ENCODE measurements around the gene UCHL3. TPM values are rescaled to one million over a fixed set of nuclear protein-coding genes. Genes with fewer than 3 reads are reported as not detected.

UCHL3 gene
- polyA plus RNA-seq, 2 of the 4 experiments (the other 2 are of a cell fraction): 46.6 to 60.7 TPM

DNA sequence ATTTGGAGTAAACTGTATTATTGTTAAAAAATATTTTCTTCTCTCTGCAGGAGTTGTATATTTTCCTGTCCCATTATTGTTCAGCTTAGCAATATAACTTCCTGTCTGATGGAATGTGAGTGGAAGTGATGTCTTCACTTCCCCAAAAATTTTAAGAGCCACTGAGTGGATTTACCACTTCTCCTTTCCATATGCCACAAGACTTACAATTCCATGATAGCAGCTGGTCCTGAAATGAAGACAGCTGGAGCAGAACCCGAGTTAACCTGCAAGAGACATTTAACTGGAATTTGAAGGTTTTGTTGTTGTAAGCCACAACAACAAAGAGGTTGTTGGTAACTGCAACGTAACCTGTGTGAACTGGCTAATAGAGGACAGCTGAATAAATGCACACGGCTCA lies 44.3 kb upstream of the UCHL3 start:
- no peak overlapping the region for H3K27ac ChIP-seq
- DNase-seq (ENCODE audit: low read depth in 1 of 2, low spot score in 1 of 2) (no peak), ATAC-seq (no peak), FAIRE-seq (no peak)
- H3K4me1 ChIP-seq: no peaks in the 10 kb centered on the region
- TF ChIP-seq CHD4 (IDR thresholded peaks at IDR 0.05; ENCODE audit: borderline replicate concordance): no peak
- TF ChIP-seq MAFK (IDR thresholded peaks at IDR 0.05; ENCODE audit: partially characterized antibody): no peak
- TF ChIP-seq FOXS1 (CRISPR knock-in tag; IDR thresholded peaks at IDR 0.05): no peak
- no peak for TF ChIP-seq RFX5 (IDR thresholded peaks at IDR 0.05)
- TF ChIP-seq EP300 (IDR thresholded peaks at IDR 0.05): no peak
- no peak for TF ChIP-seq CHD2 (IDR thresholded peaks at IDR 0.05; ENCODE audit: low read length, partially characterized antibody)
- no peak for TF ChIP-seq RAD21 (conservative IDR thresholded peaks at IDR 0.05 in 1 of 2, IDR thresholded peaks at IDR 0.05 in 1 of 2)
- no peaks in the 10 kb centered on the region for H3K9me3 ChIP-seq
- no peak overlapping the region for H3K4me3 ChIP-seq
- 69% methylated on average over 3 of the region's 3 CpGs for WGBS (ENCODE audit: missing lambda C conversion rate)
- CTCF ChIA-PET: no interaction called here
- no peak overlapping the region for H3K4me2 ChIP-seq
- POLR2A ChIA-PET: no interaction called here

DNA sequence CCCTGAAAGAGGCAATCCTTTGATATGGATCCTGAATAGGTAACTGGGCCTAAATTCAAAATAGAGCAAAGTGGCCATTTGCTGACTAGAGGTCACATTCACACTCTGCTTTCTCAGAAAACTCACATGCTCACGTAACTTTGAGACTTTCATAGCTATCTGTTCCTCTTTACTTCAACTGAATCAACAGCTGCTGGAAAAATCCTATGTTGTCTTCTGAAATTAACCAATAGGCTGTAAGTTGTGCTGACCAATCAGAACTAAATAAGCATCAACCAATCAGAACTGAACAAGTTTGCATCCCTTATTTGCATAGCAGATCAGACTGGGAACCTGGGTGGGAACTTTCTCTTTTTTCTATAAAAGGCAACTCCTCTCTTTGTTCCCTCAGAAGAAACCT lies 43.6 kb upstream of the UCHL3 start:
- no peak overlapping the region for H3K4me2 ChIP-seq
- TF ChIP-seq SMC3 (IDR thresholded peaks at IDR 0.05): no peak
- TF ChIP-seq ZSCAN20 (CRISPR knock-in tag; IDR thresholded peaks at IDR 0.05): no peak
- TF ChIP-seq FOXS1 (CRISPR knock-in tag; IDR thresholded peaks at IDR 0.05): no peak
- no peak for TF ChIP-seq TP53 (CRISPR knock-in tag; IDR thresholded peaks at IDR 0.05)
- TF ChIP-seq HOXB13 (CRISPR knock-in tag; IDR thresholded peaks at IDR 0.05; ENCODE audit: low read depth): no peak
- TF ChIP-seq NR3C1 (IDR thresholded peaks at IDR 0.05): no peak
- no peak for TF ChIP-seq MAFK (IDR thresholded peaks at IDR 0.05; ENCODE audit: partially characterized antibody)
- TF ChIP-seq CHD2 (IDR thresholded peaks at IDR 0.05; ENCODE audit: low read length, partially characterized antibody): no peak
- TF ChIP-seq, protein P1, sequence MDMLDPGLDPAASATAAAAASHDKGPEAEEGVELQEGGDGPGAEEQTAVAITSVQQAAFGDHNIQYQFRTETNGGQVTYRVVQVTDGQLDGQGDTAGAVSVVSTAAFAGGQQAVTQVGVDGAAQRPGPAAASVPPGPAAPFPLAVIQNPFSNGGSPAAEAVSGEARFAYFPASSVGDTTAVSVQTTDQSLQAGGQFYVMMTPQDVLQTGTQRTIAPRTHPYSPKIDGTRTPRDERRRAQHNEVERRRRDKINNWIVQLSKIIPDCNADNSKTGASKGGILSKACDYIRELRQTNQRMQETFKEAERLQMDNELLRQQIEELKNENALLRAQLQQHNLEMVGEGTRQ (IDR thresholded peaks at IDR 0.05): no peak
- TF ChIP-seq CBX2 (IDR thresholded peaks at IDR 0.05; ENCODE audit: borderline replicate concordance, low read depth): no peak
- no peak for TF ChIP-seq CBX8 (IDR thresholded peaks at IDR 0.05)
- TF ChIP-seq NPAS2 (CRISPR knock-in tag; IDR thresholded peaks at IDR 0.05; ENCODE audit: borderline replicate concordance): no peak
- H3K4me3 ChIP-seq: no peak overlapping the region
- no peaks in the 10 kb centered on the region for H3K4me1 ChIP-seq
- no peaks in the 10 kb centered on the region for H3K9me3 ChIP-seq
- FAIRE-seq (no peak), DNase-seq (ENCODE audit: low read depth in 1 of 2, low spot score in 1 of 2) (no peak), ATAC-seq (no peak)
- ChIA-PET POLR2A (no interaction called here), CTCF (no interaction called here)
- 91% methylated on average over 1 of the region's 1 CpG for WGBS (ENCODE audit: missing lambda C conversion rate)
- H3K27ac ChIP-seq: no peak overlapping the region

DNA sequence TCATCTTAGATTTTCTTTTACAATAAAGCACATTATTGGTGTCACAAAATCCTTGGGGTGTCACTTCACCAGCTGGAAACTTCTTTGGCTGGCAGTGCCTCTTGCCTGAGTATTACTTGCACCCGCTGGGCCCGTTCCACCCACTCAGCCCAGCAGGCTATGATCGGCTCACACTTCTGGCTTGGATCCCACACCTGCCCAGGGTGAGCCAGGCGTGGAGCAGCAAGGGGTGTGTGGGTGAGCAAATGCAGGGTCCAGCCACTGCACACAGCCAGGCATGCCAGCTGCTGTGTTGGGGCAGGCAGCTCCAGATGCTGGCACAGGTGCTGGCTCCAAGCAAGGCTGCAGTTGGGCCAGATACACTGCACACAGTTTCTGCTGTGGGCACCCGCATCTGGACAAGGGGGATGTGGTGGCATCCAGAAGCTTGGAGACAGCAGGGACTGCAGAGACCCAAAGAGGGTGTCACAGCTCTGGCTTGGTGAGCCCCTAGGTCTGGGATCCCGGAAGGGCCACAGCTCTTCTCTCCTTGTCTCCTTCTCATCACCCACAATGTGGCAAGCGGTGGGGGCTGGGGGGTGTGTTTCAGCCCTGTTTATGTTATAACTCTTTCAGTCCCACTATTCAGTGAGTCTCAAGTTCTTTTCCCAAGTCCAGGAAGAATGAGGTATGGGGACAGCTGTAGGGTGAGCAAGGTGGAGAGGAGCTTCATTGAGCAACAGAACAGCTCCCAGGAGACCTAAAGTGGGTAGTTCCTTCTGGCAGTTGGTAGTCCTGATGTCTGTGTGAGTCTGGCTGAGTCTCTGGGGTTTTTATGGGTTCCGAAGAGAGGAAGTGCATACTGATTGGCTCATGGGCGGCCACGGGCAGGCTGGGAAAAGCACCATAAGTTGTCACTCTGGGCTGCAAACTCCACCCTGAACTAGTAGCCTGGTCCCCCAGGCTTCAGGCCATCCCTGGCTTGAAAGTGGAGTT lies 42.3 kb upstream of the UCHL3 start:
- Histone ChIP-seq H3K9me3 (no peaks in the 10 kb centered on the region), H3K4me3 (no peak overlapping the region), H3K4me1 (no peaks in the 10 kb centered on the region), H3K27ac (no peak overlapping the region), H3K4me2 (no peak overlapping the region)
- DNase-seq (ENCODE audit: low read depth in 1 of 2, low spot score in 1 of 2) (no peak), ATAC-seq (no peak), FAIRE-seq (no peak)
- WGBS (ENCODE audit: missing lambda C conversion rate): 78% methylated on average over 7 of the region's 10 CpGs
- ChIA-PET CTCF (interaction anchor here (1.2 kb wide), 1 partner anchor 136 kb away, joined by 3 read pairs; no protein-coding TSS in a partner anchor), POLR2A (no interaction called here)
- TF ChIP-seq RARB (CRISPR knock-in tag; IDR thresholded peaks at IDR 0.05): no peak
- TF ChIP-seq ZC3H11A (IDR thresholded peaks at IDR 0.05): no peak
- TF ChIP-seq FOXS1 (CRISPR knock-in tag; IDR thresholded peaks at IDR 0.05): no peak
- TF ChIP-seq RNF2 (IDR thresholded peaks at IDR 0.05; ENCODE audit: borderline replicate concordance, low read depth): no peak
- no peak for TF ChIP-seq MAFK (IDR thresholded peaks at IDR 0.05; ENCODE audit: partially characterized antibody)
- TF ChIP-seq PHF8 (IDR thresholded peaks at IDR 0.05; ENCODE audit: borderline replicate concordance, low read depth): no peak
- no peak for TF ChIP-seq HOXB13 (CRISPR knock-in tag; IDR thresholded peaks at IDR 0.05; ENCODE audit: low read depth)

Data from A549 (cell line).